ENCODE results near the gene TFF1.

The TFF1 gene

GRCh38 chr21:42314616-42315295 lies 51.6 kb downstream of the TFF1 start:
- FAIRE-seq = no peak

DNA sequence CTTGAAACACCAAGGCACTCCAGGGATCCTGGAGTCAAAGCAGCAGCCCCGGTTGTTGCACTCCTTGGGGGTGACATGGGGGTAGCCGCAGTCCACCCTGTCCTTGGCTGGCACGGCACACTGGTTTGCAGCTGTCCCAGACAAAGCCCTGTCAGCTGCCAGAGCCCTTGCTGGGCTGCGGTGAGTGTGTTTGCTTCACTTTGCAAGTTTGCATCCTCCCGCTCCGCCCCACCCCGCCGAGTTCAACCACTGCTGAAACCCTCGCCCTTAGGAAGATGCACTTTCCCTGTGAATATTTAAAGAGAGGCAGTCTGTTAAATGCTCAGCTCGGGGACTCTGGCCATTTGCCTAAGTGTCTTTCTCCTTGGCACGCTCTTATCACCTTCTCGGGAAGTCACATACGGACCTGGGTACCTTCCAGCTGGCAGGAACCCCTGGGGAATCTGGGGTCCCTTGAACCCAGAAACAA lies 52.8 kb downstream of the TFF1 start:
- no peak for FAIRE-seq

- no peak for FAIRE-seq
Observed at GRCh38 chr21:42312626-42313104, 53.7 kb downstream of the TFF1 start.

Measured in TTC549 (cell line).